22Rv1 (cell line): Measurements from ENCODE around the gene MEIOB.

ENCODE experiments used
- CTCF ChIP-seq: fragments of 450-650 bp; IDR thresholded peaks from 2 replicates; pipeline ENCODE4 v1.5.1; 2017; ENCODE audit warnings: mild to moderate bottlenecking
- ZFX ChIP-seq: fragments of 450-650 bp; IDR thresholded peaks from 2 replicates; pipeline ENCODE4 v1.6.1; 2017; ENCODE audit warnings: antibody characterized with exemption, borderline replicate concordance

DNA sequence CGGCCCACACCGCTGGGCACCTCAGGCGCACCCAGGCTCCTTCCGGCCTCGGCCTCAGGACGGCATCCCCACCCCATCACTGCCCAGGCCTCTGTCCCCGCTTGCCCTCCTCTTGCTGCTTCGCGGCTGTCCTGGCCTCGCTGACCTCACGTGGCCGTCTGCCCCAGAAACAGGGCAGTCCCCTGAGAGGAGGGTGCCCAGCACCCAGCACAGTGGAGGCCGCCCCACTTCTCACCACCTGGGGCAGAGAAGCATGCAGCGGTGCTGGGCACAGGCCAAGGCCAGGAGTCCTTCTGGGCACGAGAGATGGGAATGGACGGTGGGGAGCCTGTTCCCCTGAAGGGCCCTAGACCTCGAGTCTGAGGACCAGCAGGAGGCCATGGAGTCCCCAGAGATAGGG lies 54.2 kb downstream of the MEIOB start:
- TF ChIP-seq CTCF (no peak), ZFX (no peak)
